Activated CD8-positive, alpha-beta memory T cell treated with anti-CD3 and anti-CD28 coated beads, Interleukin-2, amount 50 U/mL, for 1 hour (primary cell): Measurements from ENCODE around the gene HAVCR1.
"Not testable (repeated sequence)": the region's sequence is repeated elsewhere in the genome, so short reads cannot be mapped to it uniquely, and the experiment has no call there.

Experiments used
- DNase-seq: peaks from one replicate; pipeline ENCODE4 v3.0.0-alpha.2; 2020; ENCODE audit errors: extremely low read depth

The HAVCR1 gene

GRCh38 chr5:157059093-157059539 is at the start of gene HAVCR1:
TSS of gene HAVCR1 (minus strand) at chr5:157059116. CDS start at chr5:157057943, 1,173 bp downstream.
- DNase-seq = no peak

- no peak for DNase-seq
These were observed 48.6 kb upstream of the HAVCR1 start for GRCh38 chr5:157107508-157107907.

DNA sequence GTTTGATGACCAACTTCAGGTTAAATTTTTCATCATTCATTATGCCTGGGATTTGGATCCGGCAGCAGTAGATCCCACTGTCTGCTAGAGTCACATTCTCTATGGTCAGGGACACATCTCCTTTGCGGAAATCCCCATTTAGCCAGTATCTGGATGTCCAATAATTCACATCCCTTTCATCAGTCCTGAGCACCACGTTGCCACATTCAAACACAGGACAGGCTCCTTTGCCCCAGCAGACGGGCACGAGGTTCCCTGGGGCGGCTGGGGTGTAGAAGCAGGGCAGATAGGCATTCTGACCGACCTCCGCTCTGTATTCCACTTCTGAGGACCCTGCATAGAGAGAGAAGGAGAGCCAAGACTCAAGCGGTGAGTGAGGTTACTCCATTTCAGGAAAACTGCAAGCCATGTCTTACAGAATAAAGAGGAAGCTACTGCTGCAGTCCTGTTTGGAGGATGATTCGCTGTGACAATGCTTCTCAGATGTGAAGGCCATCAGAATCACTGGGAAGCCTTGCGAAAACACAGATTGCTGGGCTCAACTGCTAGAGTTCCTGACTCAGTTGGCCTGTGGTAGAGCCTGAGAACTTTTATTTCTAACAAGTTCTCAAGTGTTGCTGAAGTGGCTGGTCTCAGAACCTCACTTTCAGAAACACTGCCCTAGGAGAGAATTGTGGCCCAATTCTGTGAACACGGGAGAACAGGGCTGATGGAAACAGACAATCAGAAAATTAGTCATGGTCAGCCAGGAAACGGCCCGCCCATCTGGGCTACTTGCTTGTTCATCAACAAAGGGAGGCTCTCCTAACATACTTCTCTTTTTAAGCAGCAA is 47.9 kb upstream of the HAVCR1 start:
- no peak for DNase-seq

DNA sequence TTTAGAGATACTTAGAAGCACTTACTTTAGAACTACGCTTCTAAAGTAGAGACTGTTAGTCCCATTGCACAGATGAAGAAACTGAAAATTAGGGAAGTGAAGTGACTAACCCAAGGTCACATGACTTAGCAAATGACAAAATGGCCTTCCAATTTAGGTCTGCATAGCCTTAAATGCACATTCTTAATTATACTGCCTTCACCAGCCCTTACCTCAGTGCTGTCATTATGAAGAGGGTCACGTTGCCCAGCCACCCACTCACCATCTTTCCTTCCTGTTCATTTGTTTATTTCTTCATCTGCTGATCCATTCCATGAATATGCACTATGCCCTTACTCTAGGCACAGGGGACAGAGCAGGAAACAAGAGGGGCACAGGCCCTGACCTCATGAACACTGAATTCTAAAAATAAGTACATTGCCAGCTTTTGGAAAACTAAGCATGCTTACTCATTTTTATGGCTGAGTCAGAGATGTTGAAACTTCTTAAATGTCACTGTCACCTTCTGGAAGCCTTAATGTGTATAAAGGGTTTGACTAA is 41.3 kb upstream of the HAVCR1 start:
- no peak for DNase-seq

- DNase-seq = no peak
These were observed 29.6 kb upstream of the HAVCR1 start for GRCh38 chr5:157088342-157088990.

DNA sequence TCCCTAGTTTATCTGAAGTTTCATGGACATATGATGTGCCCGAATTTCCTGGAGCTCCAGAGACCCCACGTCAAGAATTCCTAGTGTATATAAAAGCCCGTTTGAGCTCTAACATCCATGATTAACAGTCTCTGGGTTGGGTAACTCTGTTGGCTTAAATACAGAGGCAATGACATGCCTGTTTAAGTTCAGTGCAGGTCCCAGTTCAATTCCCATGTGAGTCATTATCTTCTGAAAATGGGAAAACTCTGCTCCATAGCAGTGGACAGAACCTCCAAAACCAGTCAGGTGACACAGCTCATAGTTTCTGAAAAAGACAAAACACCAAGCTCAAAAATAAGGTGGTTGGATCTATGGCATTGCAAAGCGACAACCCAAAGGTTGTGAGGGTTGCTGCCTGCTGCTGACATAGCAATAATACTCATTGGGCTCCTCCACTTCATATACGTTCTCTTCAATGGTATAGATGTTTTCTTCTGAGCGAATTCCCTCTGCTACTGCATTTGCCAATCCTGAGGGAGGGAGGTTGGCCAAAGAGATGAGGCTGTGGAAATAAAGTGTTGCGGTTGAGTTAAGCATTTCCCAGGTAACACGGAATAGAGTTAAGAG is 27.9 kb upstream of the HAVCR1 start:
- DNase-seq = no peak

DNA sequence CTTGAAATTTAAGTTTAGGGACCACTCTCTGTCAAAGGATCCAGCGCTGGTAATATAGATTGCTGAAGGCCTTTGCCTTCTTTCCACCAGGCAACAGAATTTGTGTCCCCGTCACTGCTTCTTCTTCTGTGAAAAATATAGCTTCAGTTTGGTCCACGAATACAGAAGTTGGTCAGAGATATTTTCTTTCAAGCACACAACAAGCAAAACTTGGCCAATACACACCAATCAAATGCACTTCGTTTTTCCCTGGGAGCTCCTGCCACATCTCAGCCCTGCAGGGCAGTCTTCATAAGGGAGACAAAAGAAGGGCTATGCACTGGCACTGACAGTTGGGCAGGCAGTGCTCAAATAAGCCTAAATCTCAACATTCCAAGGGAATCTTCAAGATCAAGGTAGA is 27.0 kb upstream of the HAVCR1 start:
- DNase-seq = no peak

- no peak for DNase-seq
These were observed 21.4 kb upstream of the HAVCR1 start for GRCh38 chr5:157080286-157080685.

DNA sequence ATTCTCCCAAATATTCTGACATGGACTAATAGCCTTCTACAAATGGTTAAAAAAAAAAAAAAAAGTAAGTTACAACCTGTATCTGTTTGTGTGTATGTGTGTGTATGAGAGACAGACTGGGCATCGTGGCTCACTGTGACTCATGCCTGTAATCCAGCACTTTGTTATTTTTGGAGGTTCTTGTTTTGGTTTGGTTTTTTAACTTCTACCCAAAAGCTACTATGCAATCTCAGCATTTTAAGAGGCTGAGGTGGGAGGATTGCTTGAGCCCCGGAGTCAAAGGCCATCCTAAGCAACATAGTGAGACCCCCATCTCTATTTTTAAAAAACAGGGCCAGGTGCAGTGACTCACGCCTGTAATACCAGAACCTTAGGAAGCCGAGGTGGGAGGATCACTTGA is 17.6 kb upstream of the HAVCR1 start:
- DNase-seq = no peak

DNA sequence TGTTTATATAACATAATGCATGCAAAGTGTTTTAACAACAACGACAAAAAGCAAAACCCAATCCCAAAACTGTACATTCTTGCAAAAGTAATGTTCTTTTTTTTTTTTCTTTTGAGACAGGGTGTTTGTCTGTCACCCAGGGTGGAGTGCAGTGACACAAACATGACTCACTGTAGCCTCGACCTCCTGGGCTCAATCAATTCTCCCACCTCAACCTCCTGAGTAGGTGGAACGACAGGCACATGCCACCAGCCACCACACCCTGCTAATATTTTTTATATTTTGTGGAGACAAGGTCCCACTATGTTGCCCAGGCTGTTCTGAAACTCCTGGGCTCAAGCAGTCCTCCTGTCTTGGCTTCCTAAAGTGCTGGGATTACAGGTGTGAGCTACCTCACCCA is 13.6 kb upstream of the HAVCR1 start:
- no peak for DNase-seq

- DNase-seq = no peak
These were observed 11.0 kb upstream of the HAVCR1 start for GRCh38 chr5:157069949-157070348.

DNA sequence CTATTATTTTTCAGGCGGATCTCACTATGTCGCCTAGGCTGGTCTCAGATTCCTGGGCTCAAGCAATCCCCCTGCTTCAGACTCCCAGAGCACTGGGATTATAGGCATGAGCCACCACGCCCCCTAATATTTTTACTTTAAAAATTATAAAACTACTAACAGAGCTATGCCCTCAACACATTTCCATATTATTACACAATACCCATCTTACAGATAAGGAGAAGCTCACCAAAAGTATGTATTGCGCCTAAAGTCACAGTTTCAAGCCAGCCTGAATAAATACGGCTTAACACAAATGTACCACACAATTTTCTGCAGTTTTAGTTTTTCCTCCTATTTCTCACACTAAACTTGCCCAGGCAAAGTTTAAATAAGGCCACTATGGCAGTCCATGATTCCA is 9.9 kb upstream of the HAVCR1 start:
- DNase-seq = no peak

DNA sequence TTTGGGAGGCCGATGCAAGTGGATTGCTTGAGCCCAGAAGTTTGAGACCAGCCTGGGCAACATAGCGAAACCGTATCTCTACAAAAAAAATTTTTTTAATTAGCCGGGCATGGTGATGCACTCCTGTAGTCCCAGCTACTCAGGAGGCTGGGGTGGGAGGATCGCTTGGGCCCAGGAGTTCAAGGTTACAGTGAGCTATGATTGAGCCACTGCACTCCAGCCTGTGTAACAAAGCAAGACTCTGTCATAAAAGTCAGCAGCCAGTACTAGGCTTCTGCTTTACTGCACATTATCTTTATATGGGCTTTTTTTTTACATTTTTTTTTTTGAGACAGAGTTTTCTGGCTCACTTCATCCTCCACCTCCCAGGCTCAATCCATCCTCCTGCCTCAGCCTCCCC is 9.4 kb upstream of the HAVCR1 start:
- no peak for DNase-seq

DNA sequence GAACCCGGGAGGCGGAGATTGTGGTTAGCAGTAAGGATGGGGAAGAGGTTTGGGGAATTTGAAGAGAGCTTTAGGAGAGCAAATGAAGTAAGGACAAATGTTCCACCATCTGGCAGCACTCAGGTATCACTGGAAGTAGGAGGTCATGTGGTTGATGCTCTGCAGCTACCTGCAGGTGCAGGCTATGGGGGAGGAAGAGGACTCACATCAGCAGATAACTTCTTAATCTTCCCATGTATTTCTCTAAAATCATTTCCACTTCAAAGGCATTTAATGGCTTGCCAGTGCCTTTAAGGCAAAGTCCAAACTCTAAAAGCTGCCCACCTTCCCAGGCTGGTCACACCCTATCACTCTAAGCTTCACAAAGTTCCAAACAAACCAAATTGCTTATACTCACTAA is 8.1 kb upstream of the HAVCR1 start:
- DNase-seq = no peak

DNA sequence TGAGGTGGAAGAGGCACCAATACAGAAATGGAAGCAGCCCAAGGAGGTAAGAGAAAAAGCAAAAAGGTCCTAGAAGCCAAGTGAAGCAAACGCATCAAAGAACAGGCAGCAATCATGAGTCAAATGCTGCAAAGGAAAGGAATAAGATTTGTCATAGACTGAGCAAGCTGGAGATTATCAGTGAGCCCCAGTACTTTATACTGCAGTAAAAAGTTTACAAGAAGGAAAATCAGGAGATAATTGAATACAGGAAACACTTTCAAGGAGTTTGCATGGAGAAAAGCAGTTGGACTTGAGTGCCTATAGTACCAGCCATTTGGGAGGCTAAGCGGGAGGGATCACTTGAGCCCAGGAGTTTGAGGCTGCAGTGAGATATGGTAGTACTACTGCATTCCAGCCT is 7.2 kb upstream of the HAVCR1 start:
- no peak for DNase-seq

- DNase-seq = no peak
These were observed 5.0 kb upstream of the HAVCR1 start for GRCh38 chr5:157063776-157064430.

GRCh38 chr5:157059891-157060290 is 975 bp upstream of the HAVCR1 start:
- no peak for DNase-seq

- DNase-seq = no peak
These were observed 1.2 kb downstream of the HAVCR1 start for GRCh38 chr5:157057459-157058370.

DNA sequence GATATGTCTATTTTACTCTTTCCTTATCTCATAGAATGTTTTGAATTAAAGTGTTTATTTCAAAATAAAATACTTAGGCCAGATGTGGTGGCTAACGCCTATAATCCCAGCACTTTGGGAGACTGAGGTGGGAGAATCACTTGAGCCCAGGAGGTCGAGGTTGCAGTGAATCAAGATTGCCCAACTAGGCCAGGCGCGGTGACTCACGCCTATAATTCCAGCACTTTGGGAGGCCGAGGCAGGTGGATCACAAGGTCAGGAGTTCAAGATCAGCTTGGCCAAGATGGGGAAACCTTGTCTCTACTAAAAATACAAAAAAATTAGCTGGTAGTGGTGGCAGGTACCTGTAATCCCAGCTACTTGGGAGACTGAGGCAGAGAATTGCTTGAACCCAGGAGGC is 2.1 kb downstream of the HAVCR1 start:
- DNase-seq = not testable (repeated sequence)

GRCh38 chr5:157051604-157052245 is 7.2 kb downstream of the HAVCR1 start:
- no peak for DNase-seq

DNA sequence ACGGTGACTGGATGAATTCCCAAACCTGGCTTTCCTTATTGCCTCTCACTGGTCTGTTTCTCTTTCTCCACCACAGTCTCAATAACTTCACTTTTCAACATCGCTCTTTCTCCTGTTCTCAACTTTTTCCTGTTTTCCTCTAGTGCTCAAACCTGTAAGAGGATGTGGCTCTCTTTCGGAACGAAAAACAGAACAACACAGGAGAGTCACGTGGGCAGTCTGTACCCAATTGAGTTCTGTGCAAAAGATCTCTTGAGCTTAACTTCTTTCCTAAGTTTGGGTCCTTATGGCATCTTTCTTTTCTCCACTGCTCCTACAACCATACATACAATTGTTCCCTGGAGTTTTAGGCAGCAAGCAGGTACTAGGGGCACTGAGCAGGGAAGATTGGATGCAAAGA is 8.9 kb downstream of the HAVCR1 start:
- no peak for DNase-seq
